Liver (tissue), 3 donors: ENCODE results near the gene ZNF92.

ENCODE experiments used
- FOXA1 ChIP-seq: IDR thresholded peaks from 2 replicates; pipeline ENCODE4 v1.6.1; 2016; ENCODE audit warnings: antibody characterized with exemption
- FOXA2 ChIP-seq: IDR thresholded peaks from 2 replicates; pipeline ENCODE4 v1.6.1; 2016; ENCODE audit warnings: antibody characterized with exemption
- HNF4G ChIP-seq: IDR thresholded peaks from 2 replicates; pipeline ENCODE4 v1.6.1; 2016; ENCODE audit warnings: antibody characterized with exemption
- JUND ChIP-seq, 2 donors: IDR thresholded peaks; 2 replicates each; pipeline ENCODE4 v1.6.1; 2016; ENCODE audit warnings: antibody characterized with exemption in 2 of 2
- NR2F2 ChIP-seq: IDR thresholded peaks from 2 replicates; pipeline ENCODE4 v1.6.1; 2016; ENCODE audit warnings: antibody characterized with exemption
- RAD21 ChIP-seq, 2 donors: IDR thresholded peaks; 2 replicates each; pipeline ENCODE4 v1.6.1; 2016; ENCODE audit warnings: antibody characterized with exemption in 2 of 2, mild to moderate bottlenecking in 2 of 2
- REST ChIP-seq: IDR thresholded peaks from 2 replicates; pipeline ENCODE4 v1.6.1; 2016; ENCODE audit warnings: antibody characterized with exemption, mild to moderate bottlenecking
- SP1 ChIP-seq: IDR thresholded peaks from 2 replicates; pipeline ENCODE4 v1.6.1; 2018; ENCODE audit warnings: antibody characterized with exemption, mild to moderate bottlenecking
- TAF1 ChIP-seq: conservative IDR thresholded peaks from 2 replicates; pipeline ENCODE4 v1.6.1; 2016; ENCODE audit warnings: antibody characterized with exemption, mild to moderate bottlenecking
- YY1 ChIP-seq: IDR thresholded peaks from 2 replicates; pipeline ENCODE4 v1.6.1; 2016; ENCODE audit warnings: antibody characterized with exemption, mild to moderate bottlenecking
- TF ChIP-seq, protein P1 (sequence below): fragments of 150-350 bp; IDR thresholded peaks from 2 replicates; pipeline ENCODE4 v1.5.1; 2017; ENCODE audit warnings: improper control_type of control experiment, low read depth, low read length; ENCODE audit not compliant: missing input control
- TF ChIP-seq, protein P2 (sequence below): IDR thresholded peaks from 2 replicates; pipeline ENCODE4 v1.6.1; 2016; ENCODE audit warnings: antibody characterized with exemption
- TF ChIP-seq, protein P3 (sequence below): IDR thresholded peaks from 2 replicates; pipeline ENCODE4 v1.6.1; 2016; ENCODE audit warnings: antibody characterized with exemption
- TF ChIP-seq, protein P4 (sequence below): IDR thresholded peaks from 2 replicates; pipeline ENCODE4 v1.6.1; 2016; ENCODE audit warnings: antibody characterized with exemption
- donor health status: healthy.
- donor health status: healthy.

GRCh38 chr7:65354263-65354662, 19.4 kb upstream of the ZNF92 start:
- TF ChIP-seq, protein P1, sequence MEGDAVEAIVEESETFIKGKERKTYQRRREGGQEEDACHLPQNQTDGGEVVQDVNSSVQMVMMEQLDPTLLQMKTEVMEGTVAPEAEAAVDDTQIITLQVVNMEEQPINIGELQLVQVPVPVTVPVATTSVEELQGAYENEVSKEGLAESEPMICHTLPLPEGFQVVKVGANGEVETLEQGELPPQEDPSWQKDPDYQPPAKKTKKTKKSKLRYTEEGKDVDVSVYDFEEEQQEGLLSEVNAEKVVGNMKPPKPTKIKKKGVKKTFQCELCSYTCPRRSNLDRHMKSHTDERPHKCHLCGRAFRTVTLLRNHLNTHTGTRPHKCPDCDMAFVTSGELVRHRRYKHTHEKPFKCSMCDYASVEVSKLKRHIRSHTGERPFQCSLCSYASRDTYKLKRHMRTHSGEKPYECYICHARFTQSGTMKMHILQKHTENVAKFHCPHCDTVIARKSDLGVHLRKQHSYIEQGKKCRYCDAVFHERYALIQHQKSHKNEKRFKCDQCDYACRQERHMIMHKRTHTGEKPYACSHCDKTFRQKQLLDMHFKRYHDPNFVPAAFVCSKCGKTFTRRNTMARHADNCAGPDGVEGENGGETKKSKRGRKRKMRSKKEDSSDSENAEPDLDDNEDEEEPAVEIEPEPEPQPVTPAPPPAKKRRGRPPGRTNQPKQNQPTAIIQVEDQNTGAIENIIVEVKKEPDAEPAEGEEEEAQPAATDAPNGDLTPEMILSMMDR, result no peak
- TF ChIP-seq FOXA1, result no peak
- TF ChIP-seq NR2F2, result no peak
- TF ChIP-seq JUND (IDR thresholded peaks at IDR 0.05), result no peak
- TF ChIP-seq REST, result no peak
- TF ChIP-seq, protein P2, sequence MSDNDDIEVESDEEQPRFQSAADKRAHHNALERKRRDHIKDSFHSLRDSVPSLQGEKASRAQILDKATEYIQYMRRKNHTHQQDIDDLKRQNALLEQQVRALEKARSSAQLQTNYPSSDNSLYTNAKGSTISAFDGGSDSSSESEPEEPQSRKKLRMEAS, result no peak
- TF ChIP-seq SP1, result no peak
- TF ChIP-seq YY1, result no peak
- no peak for TF ChIP-seq TAF1
- TF ChIP-seq, protein P3, sequence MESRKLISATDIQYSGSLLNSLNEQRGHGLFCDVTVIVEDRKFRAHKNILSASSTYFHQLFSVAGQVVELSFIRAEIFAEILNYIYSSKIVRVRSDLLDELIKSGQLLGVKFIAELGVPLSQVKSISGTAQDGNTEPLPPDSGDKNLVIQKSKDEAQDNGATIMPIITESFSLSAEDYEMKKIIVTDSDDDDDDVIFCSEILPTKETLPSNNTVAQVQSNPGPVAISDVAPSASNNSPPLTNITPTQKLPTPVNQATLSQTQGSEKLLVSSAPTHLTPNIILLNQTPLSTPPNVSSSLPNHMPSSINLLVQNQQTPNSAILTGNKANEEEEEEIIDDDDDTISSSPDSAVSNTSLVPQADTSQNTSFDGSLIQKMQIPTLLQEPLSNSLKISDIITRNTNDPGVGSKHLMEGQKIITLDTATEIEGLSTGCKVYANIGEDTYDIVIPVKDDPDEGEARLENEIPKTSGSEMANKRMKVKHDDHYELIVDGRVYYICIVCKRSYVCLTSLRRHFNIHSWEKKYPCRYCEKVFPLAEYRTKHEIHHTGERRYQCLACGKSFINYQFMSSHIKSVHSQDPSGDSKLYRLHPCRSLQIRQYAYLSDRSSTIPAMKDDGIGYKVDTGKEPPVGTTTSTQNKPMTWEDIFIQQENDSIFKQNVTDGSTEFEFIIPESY, result no peak
- TF ChIP-seq HNF4G, result no peak
- TF ChIP-seq, protein P4, sequence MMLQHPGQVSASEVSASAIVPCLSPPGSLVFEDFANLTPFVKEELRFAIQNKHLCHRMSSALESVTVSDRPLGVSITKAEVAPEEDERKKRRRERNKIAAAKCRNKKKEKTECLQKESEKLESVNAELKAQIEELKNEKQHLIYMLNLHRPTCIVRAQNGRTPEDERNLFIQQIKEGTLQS, result no peak
- no peak for TF ChIP-seq RAD21 (IDR thresholded peaks at IDR 0.05)
- TF ChIP-seq FOXA2, result no peak
